Measurements from ENCODE around the gene RAVER1. TPM values are rescaled to one million over a fixed set of nuclear protein-coding genes. Genes with fewer than 3 reads are reported as not detected.
A peak's percentile ranks its signal among the peaks of the same experiment; 100 is the strongest.

Gene RAVER1
- total and polyA plus RNA-seq, 2 of the 8 experiments (the other 6 are each of a cell fraction or from before 2014, with no cell fraction given), result 5.7 to 70.5 TPM

DNA sequence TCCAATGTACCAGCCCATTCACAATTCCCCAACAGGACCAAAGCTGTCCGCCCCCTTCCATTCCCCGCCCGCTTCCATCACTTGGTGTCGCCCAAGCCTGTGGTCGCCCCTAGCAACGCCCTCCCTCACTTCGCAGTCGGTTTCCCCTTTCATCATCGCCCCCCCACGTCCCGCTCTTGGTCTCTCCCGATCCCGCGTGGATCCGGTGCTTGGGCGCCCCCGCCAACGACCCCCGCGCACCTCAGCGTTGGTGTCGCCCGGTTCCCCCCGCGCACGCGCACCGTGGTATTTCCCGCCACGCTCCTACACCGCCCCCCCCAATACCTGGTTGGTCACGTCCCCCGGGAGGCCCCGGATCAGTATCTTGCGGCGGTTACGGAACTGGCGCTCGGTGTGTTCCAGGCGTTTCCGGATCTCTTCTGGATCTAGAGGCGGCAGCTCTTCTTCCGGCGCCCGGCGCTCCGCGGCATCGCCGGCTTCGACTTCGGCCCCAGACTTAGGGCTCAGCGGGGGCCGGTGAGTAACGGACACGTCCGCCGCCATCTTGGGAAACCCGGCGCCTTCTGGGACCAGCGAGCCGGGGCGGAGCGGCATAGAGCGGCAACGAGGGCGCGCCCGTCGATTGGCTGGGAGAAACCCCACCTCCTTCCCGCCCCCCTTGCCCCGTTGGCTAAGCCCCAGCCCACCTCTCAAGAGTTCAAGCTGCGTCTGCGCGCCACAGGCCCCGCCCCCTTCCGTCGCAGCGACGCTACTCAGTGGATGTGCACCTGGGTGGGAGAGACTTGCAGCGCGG lies at the start of gene RAVER1 (continued):
- TF ChIP-seq, protein P1, sequence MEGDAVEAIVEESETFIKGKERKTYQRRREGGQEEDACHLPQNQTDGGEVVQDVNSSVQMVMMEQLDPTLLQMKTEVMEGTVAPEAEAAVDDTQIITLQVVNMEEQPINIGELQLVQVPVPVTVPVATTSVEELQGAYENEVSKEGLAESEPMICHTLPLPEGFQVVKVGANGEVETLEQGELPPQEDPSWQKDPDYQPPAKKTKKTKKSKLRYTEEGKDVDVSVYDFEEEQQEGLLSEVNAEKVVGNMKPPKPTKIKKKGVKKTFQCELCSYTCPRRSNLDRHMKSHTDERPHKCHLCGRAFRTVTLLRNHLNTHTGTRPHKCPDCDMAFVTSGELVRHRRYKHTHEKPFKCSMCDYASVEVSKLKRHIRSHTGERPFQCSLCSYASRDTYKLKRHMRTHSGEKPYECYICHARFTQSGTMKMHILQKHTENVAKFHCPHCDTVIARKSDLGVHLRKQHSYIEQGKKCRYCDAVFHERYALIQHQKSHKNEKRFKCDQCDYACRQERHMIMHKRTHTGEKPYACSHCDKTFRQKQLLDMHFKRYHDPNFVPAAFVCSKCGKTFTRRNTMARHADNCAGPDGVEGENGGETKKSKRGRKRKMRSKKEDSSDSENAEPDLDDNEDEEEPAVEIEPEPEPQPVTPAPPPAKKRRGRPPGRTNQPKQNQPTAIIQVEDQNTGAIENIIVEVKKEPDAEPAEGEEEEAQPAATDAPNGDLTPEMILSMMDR (IDR thresholded peaks at IDR 0.05; ENCODE audit: control extremely low read depth in 1 of 3, insufficient read depth in 1 of 3, low read depth in 1 of 3, low read length in 3 of 3), result no peak
- TF ChIP-seq, protein P2, sequence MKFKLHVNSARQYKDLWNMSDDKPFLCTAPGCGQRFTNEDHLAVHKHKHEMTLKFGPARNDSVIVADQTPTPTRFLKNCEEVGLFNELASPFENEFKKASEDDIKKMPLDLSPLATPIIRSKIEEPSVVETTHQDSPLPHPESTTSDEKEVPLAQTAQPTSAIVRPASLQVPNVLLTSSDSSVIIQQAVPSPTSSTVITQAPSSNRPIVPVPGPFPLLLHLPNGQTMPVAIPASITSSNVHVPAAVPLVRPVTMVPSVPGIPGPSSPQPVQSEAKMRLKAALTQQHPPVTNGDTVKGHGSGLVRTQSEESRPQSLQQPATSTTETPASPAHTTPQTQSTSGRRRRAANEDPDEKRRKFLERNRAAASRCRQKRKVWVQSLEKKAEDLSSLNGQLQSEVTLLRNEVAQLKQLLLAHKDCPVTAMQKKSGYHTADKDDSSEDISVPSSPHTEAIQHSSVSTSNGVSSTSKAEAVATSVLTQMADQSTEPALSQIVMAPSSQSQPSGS (IDR thresholded peaks at IDR 0.05; ENCODE audit: low read length), result no peak
- TF ChIP-seq SIRT6 (IDR thresholded peaks at IDR 0.05; ENCODE audit: low read length) (no peak), PHF8 (conservative IDR thresholded peaks at IDR 0.05; ENCODE audit: low read depth, low read length) (peak; percentile 96), NRF1 (IDR thresholded peaks at IDR 0.05; ENCODE audit: low read depth, low read length) (peak; percentile 70), SP4 (IDR thresholded peaks at IDR 0.05; ENCODE audit: low read length) (no peak), JUN (IDR thresholded peaks at IDR 0.05; ENCODE audit: low read depth, low read length) (no peak), POU5F1 (IDR thresholded peaks at IDR 0.05; ENCODE audit: low read depth, low read length) (no peak), JUND (IDR thresholded peaks at IDR 0.05; ENCODE audit: low read length) (peak; percentile 66), TAF1 (IDR thresholded peaks at IDR 0.05; ENCODE audit: low read depth, low read length) (peak; percentile 88), RAD21 (IDR thresholded peaks at IDR 0.05 in 1 of 2, conservative IDR thresholded peaks at IDR 0.05 in 1 of 2; ENCODE audit: low read depth in 2 of 2, low read length in 2 of 2) (no peak), EZH2 (IDR thresholded peaks at IDR 0.05; ENCODE audit: low read depth, low read length, severe bottlenecking) (no peak), EP300 (IDR thresholded peaks at IDR 0.05; ENCODE audit: borderline replicate concordance in 1 of 2, low read depth in 2 of 2, low read length in 2 of 2) (peak in 1 of 2 experiments; percentile 90; a peak in 2 of 3 replicates)
- TF ChIP-seq, protein P3, sequence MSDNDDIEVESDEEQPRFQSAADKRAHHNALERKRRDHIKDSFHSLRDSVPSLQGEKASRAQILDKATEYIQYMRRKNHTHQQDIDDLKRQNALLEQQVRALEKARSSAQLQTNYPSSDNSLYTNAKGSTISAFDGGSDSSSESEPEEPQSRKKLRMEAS (IDR thresholded peaks at IDR 0.05), result peak; percentile 60; the same call in 1 of the 2 replicates
- TF ChIP-seq, protein P4, sequence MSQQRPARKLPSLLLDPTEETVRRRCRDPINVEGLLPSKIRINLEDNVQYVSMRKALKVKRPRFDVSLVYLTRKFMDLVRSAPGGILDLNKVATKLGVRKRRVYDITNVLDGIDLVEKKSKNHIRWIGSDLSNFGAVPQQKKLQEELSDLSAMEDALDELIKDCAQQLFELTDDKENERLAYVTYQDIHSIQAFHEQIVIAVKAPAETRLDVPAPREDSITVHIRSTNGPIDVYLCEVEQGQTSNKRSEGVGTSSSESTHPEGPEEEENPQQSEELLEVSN (IDR thresholded peaks at IDR 0.05), result 0 out of 2 replicates have a peak, but pooled peaks have one; percentile 15

Data from H1 (cell line).